ENCODE results near the gene TNFRSF4.

DNA sequence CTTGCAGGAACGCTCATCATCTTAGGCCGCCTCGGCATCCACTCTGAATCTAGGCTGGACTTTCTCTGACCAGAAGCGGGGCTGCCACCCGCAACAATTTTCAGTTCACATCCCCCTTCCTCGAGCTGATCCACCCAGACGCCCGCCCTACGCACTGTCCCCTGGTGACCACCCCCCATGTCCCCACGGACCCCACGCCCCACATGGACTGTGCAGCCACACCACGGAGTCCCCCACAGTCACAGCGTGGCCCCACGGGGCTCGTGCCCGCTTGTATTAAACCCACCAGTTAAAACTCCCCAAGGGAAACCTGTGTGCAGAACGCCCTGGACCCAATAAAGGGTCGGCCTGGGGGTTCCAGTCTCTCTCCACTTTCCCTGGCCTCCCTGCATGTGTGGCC lies 45.6 kb upstream of the TNFRSF4 start:
- TF ChIP-seq, protein P1, sequence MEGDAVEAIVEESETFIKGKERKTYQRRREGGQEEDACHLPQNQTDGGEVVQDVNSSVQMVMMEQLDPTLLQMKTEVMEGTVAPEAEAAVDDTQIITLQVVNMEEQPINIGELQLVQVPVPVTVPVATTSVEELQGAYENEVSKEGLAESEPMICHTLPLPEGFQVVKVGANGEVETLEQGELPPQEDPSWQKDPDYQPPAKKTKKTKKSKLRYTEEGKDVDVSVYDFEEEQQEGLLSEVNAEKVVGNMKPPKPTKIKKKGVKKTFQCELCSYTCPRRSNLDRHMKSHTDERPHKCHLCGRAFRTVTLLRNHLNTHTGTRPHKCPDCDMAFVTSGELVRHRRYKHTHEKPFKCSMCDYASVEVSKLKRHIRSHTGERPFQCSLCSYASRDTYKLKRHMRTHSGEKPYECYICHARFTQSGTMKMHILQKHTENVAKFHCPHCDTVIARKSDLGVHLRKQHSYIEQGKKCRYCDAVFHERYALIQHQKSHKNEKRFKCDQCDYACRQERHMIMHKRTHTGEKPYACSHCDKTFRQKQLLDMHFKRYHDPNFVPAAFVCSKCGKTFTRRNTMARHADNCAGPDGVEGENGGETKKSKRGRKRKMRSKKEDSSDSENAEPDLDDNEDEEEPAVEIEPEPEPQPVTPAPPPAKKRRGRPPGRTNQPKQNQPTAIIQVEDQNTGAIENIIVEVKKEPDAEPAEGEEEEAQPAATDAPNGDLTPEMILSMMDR (IDR thresholded peaks at IDR 0.05; ENCODE audit: low read length): no peak
- no peak for TF ChIP-seq EZH2 (IDR thresholded peaks at IDR 0.05; ENCODE audit: borderline replicate concordance, low read length)

Data from OCI-LY1 (cell line).